Smooth muscle cell (in vitro differentiated cells): ENCODE data around the gene FAM120AOS. TPM values are rescaled to one million over a fixed set of nuclear protein-coding genes. Genes with fewer than 3 reads are reported as not detected.

Experiments used
- DNase-seq: peaks from one replicate; lab custom pipeline; 2025; ENCODE audit not compliant: unreplicated experiment; lab: John Stamatoyannopoulos, UW
- H2AFZ ChIP-seq: fragments of 200-600 bp; sonication (generic); 2 replicates; pipeline ENCODE4 v1.6.0; 2016; ENCODE audit warnings: antibody characterized with exemption, low read depth, mild to moderate bottlenecking
- H3F3A ChIP-seq: fragments of 200-600 bp; sonication (generic); 2 replicates; pipeline ENCODE4 v1.6.0; 2017; ENCODE audit warnings: antibody characterized with exemption, low read depth
- H3K27ac ChIP-seq: fragments of 200-600 bp; sonication (generic); 2 replicates; pipeline ENCODE4 v1.5.1; 2016; ENCODE audit warnings: low read depth, mild to moderate bottlenecking
- H3K27me3 ChIP-seq: fragments of 200-600 bp; sonication (generic); 2 replicates; pipeline ENCODE4 v1.6.1; 2016; ENCODE audit warnings: low read depth, mild to moderate bottlenecking
- H3K36me3 ChIP-seq: fragments of 200-600 bp; sonication (generic); 2 replicates; pipeline ENCODE4 v1.5.1; 2016; ENCODE audit warnings: low read depth
- H3K4me1 ChIP-seq: fragments of 200-600 bp; sonication (generic); 2 replicates; pipeline ENCODE4 v1.5.1; 2016; ENCODE audit warnings: low read depth
- H3K4me2 ChIP-seq: fragments of 200-600 bp; sonication (generic); 2 replicates; pipeline ENCODE4 v1.6.0; 2016; ENCODE audit warnings: mild to moderate bottlenecking
- H3K4me3 ChIP-seq: fragments of 200-600 bp; sonication (generic); 2 replicates; pipeline ENCODE4 v1.5.1; 2016; ENCODE audit warnings: mild to moderate bottlenecking
- H3K79me2 ChIP-seq: fragments of 200-600 bp; sonication (generic); 2 replicates; pipeline ENCODE4 v1.6.0; 2016; ENCODE audit warnings: low read depth, mild to moderate bottlenecking
- H3K9ac ChIP-seq: fragments of 200-600 bp; sonication (generic); 2 replicates; pipeline ENCODE4 v1.6.0; 2016; ENCODE audit warnings: low read depth
- H3K9me3 ChIP-seq: fragments of 200-600 bp; sonication (generic); replicated peaks from 2 replicates; pipeline ENCODE4 v1.5.1; 2016; ENCODE audit warnings: low read depth
- H4K20me1 ChIP-seq: fragments of 200-600 bp; sonication (generic); 2 replicates; pipeline ENCODE4 v1.6.0; 2016; ENCODE audit warnings: low read depth
- whole genome bisulfite sequencing: methylation state at CpG from one replicate; pipeline ENCODE4 v1.1.7; 2016; ENCODE audit warnings: low lambda C conversion rate; 5-methylcytosine and 5-hydroxymethylcytosine counted together
- polyA plus RNA-seq: library from polyadenylated mRNA; unstranded; fragments of >200 nt; fragmentation: Nextera tagmentation; extraction: Ambion mirVana; gene quantifications from 2 replicates; pipeline ENCODE4 v1.2.1, GENCODE V29; 2016
- total RNA-seq: library from RNA; depleted of rRNA; stranded (reverse); fragments of >200 nt; gene quantifications from 2 replicates; pipeline ENCODE4 v1.2.3, GENCODE V29; 2014
- TF ChIP-seq, protein P1 (sequence below): fragments of 200-600 bp; sonication (generic); IDR thresholded peaks from 2 replicates; pipeline ENCODE4 v1.5.1; 2017; ENCODE audit warnings: borderline replicate concordance, mild to moderate bottlenecking, antibody characterized with exemption; ENCODE audit not compliant: insufficient read depth, poor library complexity, severe bottlenecking

Gene FAM120AOS
- 18.7 and 23.3 TPM in 2 replicates for total RNA-seq
- 28.8 and 35.5 TPM in 2 replicates for polyA plus RNA-seq

- H3K4me2 ChIP-seq = peak within 1 kb of the TSS; percentile 89
- H3K9ac ChIP-seq = peak within 1 kb of the TSS; percentile 78
- TF ChIP-seq, protein P1, sequence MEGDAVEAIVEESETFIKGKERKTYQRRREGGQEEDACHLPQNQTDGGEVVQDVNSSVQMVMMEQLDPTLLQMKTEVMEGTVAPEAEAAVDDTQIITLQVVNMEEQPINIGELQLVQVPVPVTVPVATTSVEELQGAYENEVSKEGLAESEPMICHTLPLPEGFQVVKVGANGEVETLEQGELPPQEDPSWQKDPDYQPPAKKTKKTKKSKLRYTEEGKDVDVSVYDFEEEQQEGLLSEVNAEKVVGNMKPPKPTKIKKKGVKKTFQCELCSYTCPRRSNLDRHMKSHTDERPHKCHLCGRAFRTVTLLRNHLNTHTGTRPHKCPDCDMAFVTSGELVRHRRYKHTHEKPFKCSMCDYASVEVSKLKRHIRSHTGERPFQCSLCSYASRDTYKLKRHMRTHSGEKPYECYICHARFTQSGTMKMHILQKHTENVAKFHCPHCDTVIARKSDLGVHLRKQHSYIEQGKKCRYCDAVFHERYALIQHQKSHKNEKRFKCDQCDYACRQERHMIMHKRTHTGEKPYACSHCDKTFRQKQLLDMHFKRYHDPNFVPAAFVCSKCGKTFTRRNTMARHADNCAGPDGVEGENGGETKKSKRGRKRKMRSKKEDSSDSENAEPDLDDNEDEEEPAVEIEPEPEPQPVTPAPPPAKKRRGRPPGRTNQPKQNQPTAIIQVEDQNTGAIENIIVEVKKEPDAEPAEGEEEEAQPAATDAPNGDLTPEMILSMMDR = no peak
- H3K27me3 ChIP-seq = no peaks in the 10 kb centered on the region
- H3K4me1 ChIP-seq = peaks cover 17% of the 10 kb centered on the region
- WGBS = 1% methylated on average over 34 of the region's 34 CpGs
- H3F3A ChIP-seq = peaks cover 17% of the 10 kb centered on the region
- peak within 1 kb of the TSS; percentile 90 for H2AFZ ChIP-seq
- no peaks in the 10 kb centered on the region for H3K9me3 ChIP-seq
- H3K79me2 ChIP-seq = peaks cover 78% of the 10 kb centered on the region
- peak; percentile 49 for DNase-seq
- peak within 1 kb of the TSS; percentile 55 for H3K27ac ChIP-seq
- peak within 1 kb of the TSS; percentile 70 for H3K4me3 ChIP-seq
- peaks cover 52% of the 10 kb centered on the region for H4K20me1 ChIP-seq
- H3K36me3 ChIP-seq = no peaks in the 10 kb centered on the region
Measured at GRCh38 chr9:93453047-93453914, at the start of gene FAM120AOS. Gene FAM120AOS, minus strand, starts transcription at chr9:93453581. Its CDS starts 872 bp downstream, at chr9:93452709.

- H4K20me1 ChIP-seq = peaks cover 39% of the 10 kb centered on the region
Measured at GRCh38 chr9:93501406-93501805, 48.0 kb upstream of the FAM120AOS start.

DNA sequence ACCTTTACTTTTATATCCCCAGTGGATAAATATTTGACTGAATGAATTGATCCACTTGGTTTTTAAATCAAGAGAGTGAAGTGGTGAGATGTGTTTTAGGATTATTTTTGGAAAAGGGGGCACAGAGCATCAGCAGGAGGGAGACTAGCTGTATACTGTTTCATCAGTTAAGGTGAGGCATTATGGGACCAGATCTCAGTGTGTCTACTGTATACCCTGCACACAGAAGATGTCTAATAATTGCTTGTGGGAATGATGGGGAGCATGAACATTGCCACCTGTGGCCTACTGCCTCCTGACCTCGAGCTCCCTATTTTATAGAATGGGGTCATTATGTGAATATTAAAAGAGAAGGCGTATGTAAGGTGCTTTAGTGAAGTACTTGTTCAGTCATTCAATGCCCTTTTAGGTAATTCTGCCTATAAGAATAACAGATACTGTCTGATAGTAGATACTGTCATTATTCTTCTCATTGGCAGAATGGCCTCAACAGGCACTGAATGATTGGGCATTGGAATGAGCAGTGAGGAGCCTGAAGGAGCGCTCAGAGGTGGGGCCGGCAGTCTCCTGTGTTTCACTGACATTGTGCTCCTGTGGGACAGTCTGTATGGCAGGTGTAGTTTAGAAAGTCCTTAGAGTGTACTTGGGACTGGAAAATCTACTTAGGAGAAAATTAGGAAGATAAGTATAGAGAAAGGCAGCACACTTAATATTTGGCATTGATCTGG is 47.4 kb upstream of the FAM120AOS start:
- H3K4me2 ChIP-seq = no peak overlapping the region
- H3F3A ChIP-seq = no peaks in the 10 kb centered on the region
- H3K4me3 ChIP-seq = no peak overlapping the region
- H3K9me3 ChIP-seq = no peaks in the 10 kb centered on the region
- no peaks in the 10 kb centered on the region for H3K4me1 ChIP-seq
- no peak overlapping the region for H3K27ac ChIP-seq
- peaks cover 11% of the 10 kb centered on the region for H3K79me2 ChIP-seq
- 99% methylated on average over 4 of the region's 4 CpGs for WGBS
- H2AFZ ChIP-seq = no peak overlapping the region
- H3K9ac ChIP-seq = no peak overlapping the region
- TF ChIP-seq, protein P1 = no peak
- peaks cover 11% of the 10 kb centered on the region for H3K36me3 ChIP-seq
- peaks cover 39% of the 10 kb centered on the region for H4K20me1 ChIP-seq
- no peak for DNase-seq
- H3K27me3 ChIP-seq = no peaks in the 10 kb centered on the region

More at GRCh38 chr9:93501406-93501805, 48.0 kb upstream of the FAM120AOS start:
- H3K4me3 ChIP-seq = no peak overlapping the region
- no peak for DNase-seq
- H3K79me2 ChIP-seq = peaks cover 18% of the 10 kb centered on the region
- WGBS = 89% methylated on average over 4 of the region's 4 CpGs
- peaks cover 11% of the 10 kb centered on the region for H3K36me3 ChIP-seq
- H3K9me3 ChIP-seq = no peaks in the 10 kb centered on the region
- no peaks in the 10 kb centered on the region for H3F3A ChIP-seq
- no peaks in the 10 kb centered on the region for H3K4me1 ChIP-seq
- H3K4me2 ChIP-seq = no peak overlapping the region
- no peak overlapping the region for H3K27ac ChIP-seq
- no peak overlapping the region for H3K9ac ChIP-seq
- no peak overlapping the region for H2AFZ ChIP-seq
- TF ChIP-seq, protein P1 = no peak
- no peaks in the 10 kb centered on the region for H3K27me3 ChIP-seq
